Nephron progenitor cell (in vitro differentiated cells): ENCODE results near the gene DNAH14.
"Not testable (repeated sequence)": the region's sequence is repeated elsewhere in the genome, so short reads cannot be mapped to it uniquely, and the experiment has no call there.

Experiments
- DNase-seq: peaks from one replicate; pipeline ENCODE4 v3.0.0; 2021
- H3K27ac Mint-ChIP-seq: 2 replicates; pipeline ENCODE4 v1.8.0; 2021; ENCODE audit warnings: mild to moderate bottlenecking, moderate library complexity, mixed read lengths
- H3K27me3 Mint-ChIP-seq: 2 replicates; pipeline ENCODE4 v1.8.0; 2021; ENCODE audit warnings: mild to moderate bottlenecking, low read depth, mixed read lengths; ENCODE audit not compliant: poor library complexity
- H3K36me3 Mint-ChIP-seq: 2 replicates; pipeline ENCODE4 v1.8.0; 2021; ENCODE audit warnings: low read depth, mixed read lengths
- H3K4me1 Mint-ChIP-seq: 2 replicates; pipeline ENCODE4 v1.8.0; 2021; ENCODE audit warnings: mixed read lengths
- H3K4me3 Mint-ChIP-seq: 2 replicates; pipeline ENCODE4 v1.8.0; 2021; ENCODE audit warnings: mild to moderate bottlenecking, moderate library complexity, mixed read lengths
- H3K9me3 Mint-ChIP-seq: 2 replicates; pipeline ENCODE4 v1.8.0; 2021; ENCODE audit warnings: mild to moderate bottlenecking, moderate library complexity, mixed read lengths
- TF ChIP-seq, protein P1 (sequence below): fragments of 200-600 bp; sonication (generic); IDR thresholded peaks from 2 replicates; pipeline ENCODE4 v1.5.0; 2021; ENCODE audit warnings: antibody characterized with exemption

DNAH14 gene

DNA sequence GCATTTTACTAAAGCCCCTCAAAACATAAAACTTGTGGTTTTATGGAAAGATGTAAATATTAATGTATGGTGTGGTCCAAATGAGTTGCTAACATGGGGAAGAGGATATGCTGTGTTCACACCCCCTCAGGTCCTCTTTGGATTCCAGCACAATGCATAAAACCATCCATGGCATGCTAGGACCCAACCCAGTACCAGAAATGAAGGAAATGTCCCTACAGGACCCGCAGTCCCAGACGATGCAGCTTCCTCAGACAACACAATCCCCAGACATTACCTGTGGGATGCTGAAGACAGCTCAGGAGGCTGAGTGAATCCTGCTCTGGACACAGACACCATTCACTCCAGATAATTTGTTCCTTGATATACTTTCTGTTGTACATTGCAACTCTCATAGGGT lies 296.2 kb downstream of the DNAH14 start:
- no peak for DNase-seq
- TF ChIP-seq, protein P1, sequence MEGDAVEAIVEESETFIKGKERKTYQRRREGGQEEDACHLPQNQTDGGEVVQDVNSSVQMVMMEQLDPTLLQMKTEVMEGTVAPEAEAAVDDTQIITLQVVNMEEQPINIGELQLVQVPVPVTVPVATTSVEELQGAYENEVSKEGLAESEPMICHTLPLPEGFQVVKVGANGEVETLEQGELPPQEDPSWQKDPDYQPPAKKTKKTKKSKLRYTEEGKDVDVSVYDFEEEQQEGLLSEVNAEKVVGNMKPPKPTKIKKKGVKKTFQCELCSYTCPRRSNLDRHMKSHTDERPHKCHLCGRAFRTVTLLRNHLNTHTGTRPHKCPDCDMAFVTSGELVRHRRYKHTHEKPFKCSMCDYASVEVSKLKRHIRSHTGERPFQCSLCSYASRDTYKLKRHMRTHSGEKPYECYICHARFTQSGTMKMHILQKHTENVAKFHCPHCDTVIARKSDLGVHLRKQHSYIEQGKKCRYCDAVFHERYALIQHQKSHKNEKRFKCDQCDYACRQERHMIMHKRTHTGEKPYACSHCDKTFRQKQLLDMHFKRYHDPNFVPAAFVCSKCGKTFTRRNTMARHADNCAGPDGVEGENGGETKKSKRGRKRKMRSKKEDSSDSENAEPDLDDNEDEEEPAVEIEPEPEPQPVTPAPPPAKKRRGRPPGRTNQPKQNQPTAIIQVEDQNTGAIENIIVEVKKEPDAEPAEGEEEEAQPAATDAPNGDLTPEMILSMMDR, result no peak
- Mint-ChIP-seq H3K36me3 (peaks cover 32% of the 10 kb centered on the region), H3K9me3 (peaks cover 17% of the 10 kb centered on the region), H3K4me3 (no peak overlapping the region), H3K4me1 (no peaks in the 10 kb centered on the region), H3K27ac (no peak overlapping the region), H3K27me3 (no peaks in the 10 kb centered on the region)

DNA sequence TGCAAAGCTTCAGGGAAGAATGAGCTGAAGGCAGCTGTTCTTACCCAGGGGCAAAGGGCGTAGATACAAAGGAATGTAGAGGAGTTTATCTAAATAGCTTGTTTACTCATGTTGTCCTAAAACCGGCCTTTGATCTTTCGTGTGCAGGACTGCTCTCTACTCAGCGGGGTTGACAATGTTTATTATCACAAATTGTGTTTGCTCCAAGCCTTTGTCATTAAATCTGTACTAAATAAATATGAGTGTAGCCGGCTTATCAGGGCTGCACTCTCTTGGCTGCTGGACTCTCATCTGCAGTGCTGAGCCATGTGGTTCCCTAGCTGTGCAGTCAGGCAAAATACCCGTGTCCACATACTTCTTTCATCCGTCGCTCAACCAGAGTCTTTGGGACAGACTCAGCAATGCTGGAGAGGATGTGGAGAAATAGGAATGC lies 299.4 kb downstream of the DNAH14 start:
- Mint-ChIP-seq H3K4me3 (no peak overlapping the region), H3K9me3 (peaks cover 12% of the 10 kb centered on the region), H3K36me3 (peaks cover 27% of the 10 kb centered on the region), H3K27ac (no peak overlapping the region), H3K4me1 (no peaks in the 10 kb centered on the region), H3K27me3 (no peaks in the 10 kb centered on the region)
- TF ChIP-seq, protein P1, result no peak
- DNase-seq, result no peak

DNA sequence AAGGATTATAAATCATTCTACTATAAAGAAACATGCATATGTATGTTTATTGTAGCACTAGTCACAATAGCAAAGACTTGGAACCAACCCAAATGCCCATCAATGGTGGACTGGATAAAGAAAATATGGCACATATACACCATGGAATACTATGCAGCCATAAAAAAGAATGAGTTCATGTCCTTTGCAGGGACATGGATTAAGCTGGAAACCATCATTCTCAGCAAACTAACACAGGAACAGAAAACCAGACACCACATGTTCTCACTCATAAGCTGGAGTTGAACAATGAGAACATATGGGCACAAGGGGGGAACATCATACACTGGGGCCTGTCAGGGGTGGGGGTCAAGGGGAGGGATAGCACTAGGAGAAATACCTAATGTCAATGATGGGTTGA lies 300.0 kb downstream of the DNAH14 start:
- H3K27ac Mint-ChIP-seq, result not testable (repeated sequence)

DNA sequence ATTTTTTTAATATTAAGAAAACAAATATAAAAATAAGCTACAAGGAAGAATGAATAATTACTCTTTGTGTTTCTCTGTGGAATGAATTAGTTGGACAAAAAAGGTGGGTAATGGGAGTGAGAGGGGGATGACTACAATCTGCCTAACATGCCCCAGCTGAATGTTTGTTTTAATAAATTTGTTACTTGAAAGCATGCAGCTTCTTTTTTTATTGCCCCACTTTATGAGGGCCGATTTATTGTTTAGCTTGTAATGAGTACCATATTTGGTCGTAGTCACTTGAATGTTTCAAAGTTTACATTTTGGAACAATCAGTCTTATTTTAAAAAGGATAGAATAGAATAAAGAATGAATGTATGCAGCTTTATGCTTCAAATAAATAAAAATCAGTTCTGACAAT lies 301.0 kb downstream of the DNAH14 start:
- Mint-ChIP-seq H3K27me3 (no peaks in the 10 kb centered on the region), H3K9me3 (peaks cover 20% of the 10 kb centered on the region), H3K4me1 (no peaks in the 10 kb centered on the region), H3K4me3 (no peak overlapping the region), H3K27ac (no peak overlapping the region), H3K36me3 (peaks cover 25% of the 10 kb centered on the region)
- TF ChIP-seq, protein P1, result no peak
- DNase-seq, result no peak

More for the DNA sequence above, 300.0 kb downstream of the DNAH14 start:
- H3K27me3 Mint-ChIP-seq, H3K4me3 Mint-ChIP-seq, H3K4me1 Mint-ChIP-seq, DNase-seq: not testable (repeated sequence)
- peaks cover 14% of the 10 kb centered on the region for H3K9me3 Mint-ChIP-seq
- peaks cover 25% of the 10 kb centered on the region for H3K36me3 Mint-ChIP-seq

DNA sequence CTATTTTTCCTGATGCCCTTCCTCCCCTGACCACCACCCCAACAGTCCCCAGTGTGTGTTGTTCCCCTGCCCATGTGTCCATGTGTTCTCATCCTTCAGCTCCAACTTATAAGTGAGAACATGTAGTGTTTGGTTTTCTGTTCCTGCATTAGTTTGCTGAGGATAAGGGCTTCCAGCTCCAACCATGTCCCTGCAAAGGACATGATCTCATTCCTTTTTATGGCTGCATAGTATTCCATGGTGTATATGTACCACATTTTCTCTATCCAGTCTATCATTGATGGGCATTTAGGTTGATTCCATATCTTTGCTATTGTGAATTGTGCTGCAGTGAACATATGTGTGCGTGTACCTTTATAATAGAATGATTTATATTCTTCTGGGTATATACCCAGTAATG lies 303.5 kb downstream of the DNAH14 start:
- not testable (repeated sequence) for H3K27me3 Mint-ChIP-seq

DNA sequence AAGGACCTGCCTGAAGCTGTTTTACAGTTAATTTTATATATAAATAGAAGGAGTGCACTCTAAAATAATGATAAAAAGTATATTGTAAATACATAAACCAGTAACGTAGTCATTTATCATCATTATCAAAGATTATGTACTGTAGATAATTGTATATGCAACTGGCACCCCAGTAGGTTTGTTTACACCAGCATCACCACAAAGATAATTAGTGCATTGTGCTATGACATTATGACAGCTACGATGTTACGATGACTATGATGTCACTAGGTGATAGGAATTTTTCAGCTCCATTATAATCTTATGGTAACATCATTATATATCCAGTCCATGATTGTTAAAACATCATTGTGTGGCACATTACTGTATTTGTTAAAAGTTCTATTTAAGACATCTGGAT lies 313.1 kb downstream of the DNAH14 start:
- Mint-ChIP-seq H3K9me3 (peaks cover 43% of the 10 kb centered on the region), H3K4me3 (no peak overlapping the region), H3K4me1 (no peaks in the 10 kb centered on the region), H3K27me3 (no peaks in the 10 kb centered on the region), H3K36me3 (peaks cover 38% of the 10 kb centered on the region), H3K27ac (no peak overlapping the region)
- DNase-seq, result no peak
- TF ChIP-seq, protein P1, result no peak

More for the DNA sequence above, 303.5 kb downstream of the DNAH14 start:
- not testable (repeated sequence) for H3K4me3 Mint-ChIP-seq, DNase-seq, H3K27ac Mint-ChIP-seq, H3K4me1 Mint-ChIP-seq
- H3K9me3 Mint-ChIP-seq, result peaks cover 36% of the 10 kb centered on the region
- H3K36me3 Mint-ChIP-seq, result peaks cover 44% of the 10 kb centered on the region

DNA sequence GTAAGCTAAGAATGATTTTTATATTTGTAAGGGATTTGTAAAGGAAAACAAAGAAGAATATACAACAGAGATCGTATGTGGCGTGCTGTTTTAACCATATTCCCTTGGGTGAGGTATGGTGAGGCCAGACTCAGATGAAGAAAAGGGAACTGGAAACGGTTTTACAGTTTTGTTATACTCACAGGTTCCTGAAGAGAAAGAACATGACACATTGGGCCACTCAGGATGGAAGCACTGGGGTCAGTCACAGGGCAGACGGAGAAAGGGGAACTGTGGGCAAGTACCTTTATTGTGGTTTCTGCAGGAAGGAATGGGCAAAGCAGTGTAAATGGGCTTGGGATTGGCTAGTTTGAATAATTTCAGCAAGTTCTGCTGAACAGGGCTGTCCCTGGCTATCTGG lies 321.0 kb downstream of the DNAH14 start:
- Mint-ChIP-seq H3K36me3 (peaks cover 11% of the 10 kb centered on the region), H3K9me3 (peaks cover 19% of the 10 kb centered on the region), H3K27ac (no peak overlapping the region), H3K4me1 (no peaks in the 10 kb centered on the region), H3K27me3 (peaks cover 3% of the 10 kb centered on the region), H3K4me3 (no peak overlapping the region)
- no peak for DNase-seq
- TF ChIP-seq, protein P1, result no peak
